Sigmoid colon (tissue), 7 donors: Measurements from ENCODE around the gene ALOX5. TPM values are rescaled to one million over a fixed set of nuclear protein-coding genes. Genes with fewer than 3 reads are reported as not detected.
"Not testable (repeated sequence)": the region's sequence is repeated elsewhere in the genome, so short reads cannot be mapped to it uniquely, and the experiment has no call there.

Source experiments
- DNase-seq: peaks from one replicate; pipeline ENCODE4 v3.0.0-alpha.2; 2019
- H3K27ac ChIP-seq, 4 donors: fragments of 200-600 bp; sonication (generic); one replicate each; pipeline ENCODE4 v1.5.1; 2016 to 2019; ENCODE audit warnings: mild to moderate bottlenecking in 1 of 4
- H3K27me3 ChIP-seq, 3 donors: fragments of 200-600 bp; sonication (generic); one replicate each; pipeline ENCODE4 v1.5.1; 2019; ENCODE audit warnings: mild to moderate bottlenecking in 1 of 3
- H3K36me3 ChIP-seq, 4 donors: fragments of 200-600 bp; sonication (generic); one replicate each; pipeline ENCODE4 v1.5.1; 2016 to 2019
- H3K4me1 ChIP-seq, 4 donors: fragments of 200-600 bp; sonication (generic); one replicate each; pipeline ENCODE4 v1.5.1; 2017 to 2019
- H3K4me3 ChIP-seq, 4 donors: fragments of 200-600 bp; sonication (generic); one replicate each; pipeline ENCODE4 v1.5.1; 2017 to 2019; ENCODE audit warnings: mild to moderate bottlenecking in 2 of 4, moderate library complexity in 1 of 4
- H3K9me3 ChIP-seq, 4 donors: fragments of 200-600 bp in 3 of 4; sonication (generic) in 3 of 4; one replicate each; pipeline versions ENCODE4 v1.5.1 to v1.6.1; 2013 to 2019
- EP300 ChIP-seq, 4 donors: sonication (generic); formaldehyde crosslinking; IDR thresholded peaks; one replicate each; pipeline ENCODE4 v1.6.1; 2017; ENCODE audit warnings: antibody characterized with exemption in 4 of 4
- POLR2A ChIP-seq, 2 donors: fragments of 450-650 bp; IDR thresholded peaks; one replicate each; pipeline ENCODE4 v1.6.1; 2016; ENCODE audit warnings: antibody characterized with exemption in 2 of 2, mild to moderate bottlenecking in 2 of 2, moderate library complexity in 2 of 2
- POLR2AphosphoS5 ChIP-seq, 4 donors: sonication (generic); formaldehyde crosslinking; IDR thresholded peaks; one replicate each; pipeline ENCODE4 v1.6.1; 2017; ENCODE audit warnings: antibody characterized with exemption in 4 of 4
- WGBS, 2 donors: extraction: QIAGEN DNeasy Blood & Tissue Kit; methylation state at CpG; one replicate each; pipeline ENCODE4 v1.1.7; 2013; 5-methylcytosine and 5-hydroxymethylcytosine counted together
- intact Hi-C: fragments of 100-400 bp; cut with DNase I; formaldehyde crosslinking; loops from one replicate; pipeline ENCODE4 v1.15.1; 2023
- polyA plus RNA-seq, 3 donors: library from polyadenylated mRNA; stranded (reverse); fragments of 200-250 nt; gene quantifications; one replicate each; pipeline ENCODE4 v1.2.3, GENCODE V29; 2013
- total RNA-seq, 4 donors: library from RNA; depleted of rRNA; stranded (reverse); fragments of >200 nt; gene quantifications; one replicate each; pipeline ENCODE4 v1.1.0, GENCODE V29; 2016
- TF ChIP-seq, protein P1 (sequence below), 4 experiments: fragments of 450-650 bp in 3 of 4; fragments of 200-600 bp in 1 of 4; IDR thresholded peaks; one replicate each; pipeline ENCODE4 v1.5.1; 2016 to 2019; ENCODE audit warnings: antibody characterized with exemption in 4 of 4, mild to moderate bottlenecking in 3 of 4, moderate library complexity in 2 of 4
- donor health status: healthy with polysubstance abuse.
- donor health status: Bipolar disorder and iron deficiency.
- donor health status: healthy.

The ALOX5 gene
- total and polyA plus RNA-seq, 7 donors, result 7.2 to 31.9 (median 23.2) TPM

DNA sequence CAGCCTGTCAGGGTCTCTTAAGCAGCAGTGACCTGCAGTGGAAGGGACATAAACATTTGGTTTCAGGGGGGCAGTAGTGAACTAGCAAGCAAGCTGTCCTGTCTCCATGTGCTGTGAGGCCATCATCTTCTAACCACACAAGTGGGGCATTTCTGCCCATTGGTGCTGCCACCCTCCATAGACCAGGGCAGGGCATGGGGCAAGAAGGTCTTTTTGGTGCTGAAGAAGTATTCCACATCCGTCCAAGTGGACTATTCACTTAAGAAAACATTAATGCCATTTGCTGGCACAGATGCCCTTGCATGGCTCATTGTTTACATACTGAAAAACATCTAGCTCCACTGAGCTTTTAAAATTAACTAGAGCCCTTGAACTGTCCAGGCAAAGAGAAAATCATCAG lies 35.8 kb downstream of the ALOX5 start:
- intact Hi-C loops, result no loop called here
- TF ChIP-seq, protein P1, sequence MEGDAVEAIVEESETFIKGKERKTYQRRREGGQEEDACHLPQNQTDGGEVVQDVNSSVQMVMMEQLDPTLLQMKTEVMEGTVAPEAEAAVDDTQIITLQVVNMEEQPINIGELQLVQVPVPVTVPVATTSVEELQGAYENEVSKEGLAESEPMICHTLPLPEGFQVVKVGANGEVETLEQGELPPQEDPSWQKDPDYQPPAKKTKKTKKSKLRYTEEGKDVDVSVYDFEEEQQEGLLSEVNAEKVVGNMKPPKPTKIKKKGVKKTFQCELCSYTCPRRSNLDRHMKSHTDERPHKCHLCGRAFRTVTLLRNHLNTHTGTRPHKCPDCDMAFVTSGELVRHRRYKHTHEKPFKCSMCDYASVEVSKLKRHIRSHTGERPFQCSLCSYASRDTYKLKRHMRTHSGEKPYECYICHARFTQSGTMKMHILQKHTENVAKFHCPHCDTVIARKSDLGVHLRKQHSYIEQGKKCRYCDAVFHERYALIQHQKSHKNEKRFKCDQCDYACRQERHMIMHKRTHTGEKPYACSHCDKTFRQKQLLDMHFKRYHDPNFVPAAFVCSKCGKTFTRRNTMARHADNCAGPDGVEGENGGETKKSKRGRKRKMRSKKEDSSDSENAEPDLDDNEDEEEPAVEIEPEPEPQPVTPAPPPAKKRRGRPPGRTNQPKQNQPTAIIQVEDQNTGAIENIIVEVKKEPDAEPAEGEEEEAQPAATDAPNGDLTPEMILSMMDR (IDR thresholded peaks at IDR 0.05), result no peak
- TF ChIP-seq POLR2AphosphoS5 (IDR thresholded peaks at IDR 0.05) (no peak), EP300 (IDR thresholded peaks at IDR 0.05) (no peak), POLR2A (IDR thresholded peaks at IDR 0.05) (no peak)
- DNase-seq, result no peak
- peaks cover 0 to 4% (median 0%) of the 10 kb centered on the region in 3 donors for H3K27me3 ChIP-seq
- H3K27ac ChIP-seq, result no peak overlapping the region
- H3K4me1 ChIP-seq, result no peaks in the 10 kb centered on the region
- H3K9me3 ChIP-seq, result no peaks in the 10 kb centered on the region
- no peaks in the 10 kb centered on the region for H3K36me3 ChIP-seq
- H3K4me3 ChIP-seq, result no peak overlapping the region
- 58 to 83% methylated on average over 1 of the region's 1 CpG for WGBS, 2 donors

DNA sequence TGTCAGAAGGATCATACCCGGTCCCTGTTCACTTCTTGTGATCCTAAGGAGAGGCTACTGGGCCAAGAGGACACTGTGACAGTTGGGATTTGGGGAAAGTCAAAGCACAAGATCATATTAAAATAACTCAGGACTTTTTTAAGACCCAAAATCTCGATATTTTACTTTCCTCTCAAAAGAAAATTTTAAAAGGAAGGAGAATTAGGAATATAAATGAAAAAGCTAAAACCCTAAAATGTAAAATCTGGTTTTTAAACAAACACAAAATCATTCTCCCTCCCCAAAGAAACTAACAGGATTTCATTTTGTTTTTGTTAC lies 36.4 kb downstream of the ALOX5 start:
- Histone ChIP-seq H3K27ac (no peak overlapping the region), H3K9me3 (no peaks in the 10 kb centered on the region), H3K4me3 (no peak overlapping the region), H3K36me3 (no peaks in the 10 kb centered on the region), H3K27me3 (peaks cover 0 to 4% (median 0%) of the 10 kb centered on the region in 3 donors), H3K4me1 (no peaks in the 10 kb centered on the region)
- TF ChIP-seq, protein P1 (IDR thresholded peaks at IDR 0.05), result no peak
- no peak for TF ChIP-seq POLR2AphosphoS5 (IDR thresholded peaks at IDR 0.05)
- no peak for TF ChIP-seq POLR2A (IDR thresholded peaks at IDR 0.05)
- intact Hi-C loops, result no loop called here
- 59 to 85% methylated on average over 2 of the region's 2 CpGs for WGBS, 2 donors
- no peak for DNase-seq

GRCh38 chr10:45410807-45411606 lies 37.0 kb downstream of the ALOX5 start:
- Histone ChIP-seq H3K27me3 (peaks cover 0 to 4% (median 0%) of the 10 kb centered on the region in 3 donors), H3K4me3 (no peak overlapping the region), H3K9me3 (no peaks in the 10 kb centered on the region), H3K4me1 (no peaks in the 10 kb centered on the region), H3K27ac (no peak overlapping the region), H3K36me3 (no peaks in the 10 kb centered on the region)
- DNase-seq, result no peak
- intact Hi-C loops, result no loop called here
- WGBS, 2 donors, result 77 to 81% methylated on average over 6 of the region's 6 CpGs
- TF ChIP-seq, protein P1 (IDR thresholded peaks at IDR 0.05), result no peak
- TF ChIP-seq EP300 (IDR thresholded peaks at IDR 0.05) (no peak), POLR2A (IDR thresholded peaks at IDR 0.05) (no peak), POLR2AphosphoS5 (IDR thresholded peaks at IDR 0.05) (no peak)

- no peaks in the 10 kb centered on the region for H3K36me3 ChIP-seq
- H3K4me1 ChIP-seq, result no peaks in the 10 kb centered on the region
- DNase-seq, result no peak
- H3K9me3 ChIP-seq, result no peaks in the 10 kb centered on the region
- intact Hi-C loops, result no loop called here
- H3K27me3 ChIP-seq, result peaks cover 0 to 4% (median 0%) of the 10 kb centered on the region in 3 donors
- H3K4me3 ChIP-seq, result no peak overlapping the region
- TF ChIP-seq, protein P1 (IDR thresholded peaks at IDR 0.05), result no peak
- TF ChIP-seq EP300 (IDR thresholded peaks at IDR 0.05) (no peak), POLR2A (IDR thresholded peaks at IDR 0.05) (no peak), POLR2AphosphoS5 (IDR thresholded peaks at IDR 0.05) (no peak)
- H3K27ac ChIP-seq, result no peak overlapping the region
- WGBS, 2 donors, result 86 to 96% methylated on average over 4 of the region's 4 CpGs
Measured at GRCh38 chr10:45411607-45411940, 37.6 kb downstream of the ALOX5 start.

DNA sequence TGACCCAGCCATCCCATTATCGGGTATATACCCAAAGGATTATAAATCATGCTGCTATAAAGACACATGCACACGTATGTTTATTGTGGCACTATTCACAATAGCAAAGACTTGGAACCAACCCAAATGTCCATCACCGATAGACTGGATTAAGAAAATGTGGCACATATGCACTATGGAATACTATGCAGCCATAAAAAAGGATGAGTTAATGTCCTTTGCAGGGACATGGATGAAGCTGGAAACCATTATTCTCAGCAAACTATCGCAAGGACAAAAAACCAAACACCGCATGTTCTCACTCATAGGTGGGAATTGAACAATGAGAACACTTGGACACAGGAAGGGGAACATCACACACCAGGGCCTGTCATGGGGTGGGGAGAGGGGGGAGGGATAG lies 41.0 kb downstream of the ALOX5 start:
- intact Hi-C loops, H3K27me3 ChIP-seq, H3K9me3 ChIP-seq, H3K27ac ChIP-seq, H3K4me3 ChIP-seq, DNase-seq, H3K36me3 ChIP-seq: not testable (repeated sequence)
- H3K4me1 ChIP-seq, result peaks cover 0 to 13% (median 7%) of the 10 kb centered on the region in 4 donors
- WGBS, 2 donors, result 81 to 92% methylated on average over 4 to 5 of the region's 5 CpGs
